Measurements from ENCODE around the gene NFKBIB. TPM values are rescaled to one million over a fixed set of nuclear protein-coding genes. Genes with fewer than 3 reads are reported as not detected.
"Not testable (repeated sequence)": the region's sequence is repeated elsewhere in the genome, so short reads cannot be mapped to it uniquely, and the experiment has no call there.

NFKBIB gene
- total RNA-seq, 2 experiments from 2014 or later: 56.5 to 57.9 TPM

DNA sequence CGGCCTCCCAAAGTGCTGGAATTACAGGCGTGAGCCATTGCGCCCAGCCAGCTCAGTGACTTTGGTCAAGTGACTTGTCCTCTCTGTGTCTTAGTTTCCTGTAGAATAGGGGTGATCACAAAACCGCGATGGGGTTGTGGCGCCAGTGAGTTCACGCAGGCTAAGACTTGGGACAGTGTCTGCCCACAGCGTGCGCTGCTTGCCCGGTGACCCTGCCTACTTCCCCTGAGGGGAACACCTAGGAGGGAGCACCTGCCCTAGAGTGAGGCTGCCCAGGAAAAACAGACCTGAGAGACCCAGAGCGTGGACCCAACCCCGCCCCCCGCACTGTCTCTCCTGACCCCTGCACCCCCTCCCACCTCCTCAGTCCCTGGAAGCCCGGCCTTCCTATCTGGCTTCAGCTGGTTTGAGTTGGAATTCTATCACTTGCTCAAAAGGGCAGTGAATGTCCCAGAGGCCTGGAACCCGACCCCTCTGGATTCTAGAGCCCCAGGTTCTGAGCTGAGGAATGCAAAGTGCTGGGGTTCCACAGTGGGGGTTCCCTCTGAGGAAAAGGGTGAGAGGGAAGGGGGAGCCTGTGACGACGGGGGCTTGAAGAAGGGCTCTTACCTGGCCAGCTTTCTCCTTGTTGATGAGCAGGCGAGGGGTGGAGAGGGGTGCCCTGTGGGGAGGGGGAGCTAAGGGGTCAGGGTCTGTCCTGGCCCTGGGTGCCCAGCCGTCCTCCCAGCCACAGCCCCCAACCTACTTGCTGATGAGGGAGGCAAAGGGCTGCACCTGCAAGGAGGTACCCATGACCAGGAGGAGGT lies 19.5 kb upstream of the NFKBIB start:
- Mint-ChIP-seq H3K4me3 (no peak overlapping the region), H3K9me3 (no peaks in the 10 kb centered on the region), H3K36me3 (ENCODE audit: low read depth) (peaks cover 9% of the 10 kb centered on the region), H3K27me3 (no peaks in the 10 kb centered on the region), H3K4me1 (ENCODE audit: low read depth) (peaks cover 31% of the 10 kb centered on the region), H3K27ac (peak overlapping the region; percentile 98)
- CTCF ChIA-PET: interaction anchor here (0.7 kb wide), 1 partner anchor 11 kb away, joined by 3 read pairs; no protein-coding TSS in a partner anchor
- TF ChIP-seq, protein P1, sequence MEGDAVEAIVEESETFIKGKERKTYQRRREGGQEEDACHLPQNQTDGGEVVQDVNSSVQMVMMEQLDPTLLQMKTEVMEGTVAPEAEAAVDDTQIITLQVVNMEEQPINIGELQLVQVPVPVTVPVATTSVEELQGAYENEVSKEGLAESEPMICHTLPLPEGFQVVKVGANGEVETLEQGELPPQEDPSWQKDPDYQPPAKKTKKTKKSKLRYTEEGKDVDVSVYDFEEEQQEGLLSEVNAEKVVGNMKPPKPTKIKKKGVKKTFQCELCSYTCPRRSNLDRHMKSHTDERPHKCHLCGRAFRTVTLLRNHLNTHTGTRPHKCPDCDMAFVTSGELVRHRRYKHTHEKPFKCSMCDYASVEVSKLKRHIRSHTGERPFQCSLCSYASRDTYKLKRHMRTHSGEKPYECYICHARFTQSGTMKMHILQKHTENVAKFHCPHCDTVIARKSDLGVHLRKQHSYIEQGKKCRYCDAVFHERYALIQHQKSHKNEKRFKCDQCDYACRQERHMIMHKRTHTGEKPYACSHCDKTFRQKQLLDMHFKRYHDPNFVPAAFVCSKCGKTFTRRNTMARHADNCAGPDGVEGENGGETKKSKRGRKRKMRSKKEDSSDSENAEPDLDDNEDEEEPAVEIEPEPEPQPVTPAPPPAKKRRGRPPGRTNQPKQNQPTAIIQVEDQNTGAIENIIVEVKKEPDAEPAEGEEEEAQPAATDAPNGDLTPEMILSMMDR (IDR thresholded peaks at IDR 0.05): no peak
- ATAC-seq: no peak
- POLR2A ChIA-PET: interaction anchor here (1.6 kb wide), 1 partner anchor 10 kb away, joined by 3 read pairs; no protein-coding TSS in a partner anchor
- intact Hi-C loops (cut with micrococcal nuclease): no loop called here
- no peak for DNase-seq

DNA sequence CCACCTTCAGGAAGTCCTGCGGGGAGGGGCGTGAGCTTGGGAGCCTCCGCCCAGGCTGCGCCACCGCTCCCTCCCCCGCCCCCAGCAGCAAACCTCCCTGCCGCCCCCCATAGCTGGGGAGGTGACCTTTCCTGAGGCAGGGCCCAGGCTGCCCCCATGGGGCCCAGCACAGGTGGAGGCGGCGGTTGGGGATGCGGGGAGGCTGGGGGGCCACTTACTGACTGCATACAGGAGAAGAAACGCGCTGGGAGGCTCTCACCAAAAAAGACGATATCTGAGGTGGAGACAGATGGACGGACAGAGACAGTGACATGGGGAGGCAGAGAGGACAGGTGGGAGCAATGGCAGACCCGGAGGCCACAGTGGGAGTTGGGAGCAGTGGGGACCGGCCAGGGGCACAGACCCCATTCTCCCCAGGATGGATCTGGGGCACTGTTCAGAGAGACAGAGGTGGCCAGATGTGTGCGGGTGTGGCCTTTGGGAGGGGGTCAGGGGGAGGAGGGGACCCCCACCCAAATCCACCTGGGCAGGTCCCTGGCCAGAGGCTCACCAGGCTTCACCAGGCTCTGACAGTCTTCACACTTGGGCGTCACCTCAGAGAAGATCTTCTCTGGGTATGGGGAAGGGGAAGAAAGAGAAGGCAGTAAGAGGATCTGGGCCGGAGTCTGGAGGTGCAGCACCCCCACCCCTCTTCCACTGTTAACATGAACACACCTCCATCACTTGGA lies 18.7 kb upstream of the NFKBIB start:
- CTCF ChIA-PET: interaction anchor here (0.7 to 0.9 kb wide), 2 partner anchors 11 to 14 kb away, joined by 3 to 4 read pairs; no protein-coding TSS in a partner anchor
- Mint-ChIP-seq H3K27ac (peak overlapping the region; percentile 32), H3K27me3 (no peaks in the 10 kb centered on the region), H3K36me3 (ENCODE audit: low read depth) (peaks cover 6% of the 10 kb centered on the region), H3K4me1 (ENCODE audit: low read depth) (peaks cover 30% of the 10 kb centered on the region), H3K9me3 (no peaks in the 10 kb centered on the region), H3K4me3 (no peak overlapping the region)
- ATAC-seq (no peak), DNase-seq (no peak)
- TF ChIP-seq, protein P1 (IDR thresholded peaks at IDR 0.05): no peak
- POLR2A ChIA-PET: interaction anchor here (1.6 kb wide), 1 partner anchor 10 kb away, joined by 3 read pairs; no protein-coding TSS in a partner anchor
- intact Hi-C loops (cut with micrococcal nuclease): no loop called here

DNA sequence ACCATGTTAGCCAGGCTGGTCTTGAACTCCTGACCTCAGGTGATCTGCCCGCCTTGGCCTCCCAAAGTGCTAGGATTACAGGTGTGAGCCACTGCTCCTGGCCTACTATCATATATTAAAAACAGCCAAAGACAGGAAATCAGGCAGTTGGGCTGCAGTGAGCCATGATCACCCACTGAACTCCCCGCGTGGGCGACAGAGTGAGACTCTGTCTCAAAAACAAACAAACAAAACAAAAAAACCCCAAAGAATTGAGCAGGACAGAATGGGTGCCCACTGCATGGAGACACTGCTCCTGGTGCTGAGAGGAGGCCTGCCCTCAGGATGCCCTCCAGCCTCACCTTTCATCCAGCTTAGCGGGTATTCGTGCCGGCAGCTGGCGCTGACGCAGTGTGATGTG lies 16.5 kb upstream of the NFKBIB start:
- no peaks in the 10 kb centered on the region for H3K36me3 Mint-ChIP-seq (ENCODE audit: low read depth)
- H3K4me1 Mint-ChIP-seq (ENCODE audit: low read depth): peaks cover 15% of the 10 kb centered on the region
- TF ChIP-seq, protein P1 (IDR thresholded peaks at IDR 0.05): no peak
- CTCF ChIA-PET: interaction anchor here (1.0 kb wide), 1 partner anchor 14 kb away, joined by 3 read pairs; no protein-coding TSS in a partner anchor
- POLR2A ChIA-PET: no interaction called here
- H3K27me3 Mint-ChIP-seq: no peaks in the 10 kb centered on the region
- ATAC-seq (no peak), DNase-seq (no peak)
- H3K9me3 Mint-ChIP-seq: no peaks in the 10 kb centered on the region
- H3K4me3 Mint-ChIP-seq: no peak overlapping the region
- intact Hi-C loops (cut with micrococcal nuclease): no loop called here
- H3K27ac Mint-ChIP-seq: peak overlapping the region; percentile 12

DNA sequence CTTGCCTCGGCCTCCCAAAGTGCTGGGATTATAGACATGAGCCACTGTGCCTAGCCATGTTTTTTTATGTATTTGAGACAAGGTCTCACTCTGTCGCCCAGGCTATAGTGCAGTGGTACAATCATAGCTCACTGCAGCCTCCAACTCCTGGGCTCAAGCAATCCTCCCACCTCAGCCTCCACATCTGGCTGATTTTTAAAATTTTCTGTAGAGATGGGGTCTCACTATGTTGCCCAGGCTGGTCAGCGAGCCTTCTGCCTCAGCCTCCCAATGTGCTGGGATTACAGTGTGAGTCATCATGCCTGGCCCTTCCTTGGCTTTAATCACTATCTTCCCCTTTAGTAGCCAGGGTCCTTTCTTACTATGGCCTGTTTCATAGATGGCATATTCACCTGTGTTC lies 15.1 kb upstream of the NFKBIB start:
- H3K36me3 Mint-ChIP-seq (ENCODE audit: low read depth); intact Hi-C loops (cut with micrococcal nuclease); H3K27ac Mint-ChIP-seq; DNase-seq; CTCF ChIA-PET; H3K27me3 Mint-ChIP-seq; POLR2A ChIA-PET; ATAC-seq; H3K4me3 Mint-ChIP-seq; H3K4me1 Mint-ChIP-seq (ENCODE audit: low read depth); H3K9me3 Mint-ChIP-seq: not testable (repeated sequence)

DNA sequence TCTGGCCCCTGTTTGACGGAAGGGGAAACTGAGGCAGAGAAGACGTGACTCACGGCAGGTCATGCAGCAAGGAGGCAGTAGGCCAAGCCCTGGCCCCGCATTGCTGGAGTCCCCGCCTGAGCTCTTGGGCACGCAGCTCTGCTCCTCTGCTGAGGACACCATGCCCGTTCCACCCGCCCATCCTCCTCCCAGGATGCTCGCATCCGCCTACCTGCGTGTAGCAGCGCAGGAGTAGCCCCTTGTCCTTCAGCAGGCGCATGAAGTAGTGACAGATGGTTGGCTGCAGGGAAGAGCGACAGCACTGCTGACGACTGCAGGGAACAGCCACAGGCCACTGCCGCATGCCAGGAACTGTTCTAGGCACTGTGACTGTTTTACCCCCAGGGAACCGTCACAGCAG lies 10.9 kb upstream of the NFKBIB start:
- Mint-ChIP-seq H3K27ac (no peak overlapping the region), H3K36me3 (ENCODE audit: low read depth) (no peaks in the 10 kb centered on the region), H3K4me1 (ENCODE audit: low read depth) (peaks cover 5% of the 10 kb centered on the region), H3K4me3 (no peak overlapping the region), H3K9me3 (no peaks in the 10 kb centered on the region), H3K27me3 (no peaks in the 10 kb centered on the region)
- TF ChIP-seq, protein P1 (IDR thresholded peaks at IDR 0.05): no peak
- ATAC-seq: no peak
- ChIA-PET CTCF (interaction anchor here (0.6 to 3.5 kb wide), 8 partner anchors 8 to 119 kb away, joined by 4 to 61 read pairs (median 16); partner anchors contain the start of genes NFKBIB, RINL and SIRT2), POLR2A (interaction anchor here (0.9 to 2.0 kb wide), 2 partner anchors 11 to 18 kb away, joined by 3 to 9 read pairs; partner anchors contain the start of gene RINL)
- intact Hi-C loops (cut with micrococcal nuclease): no loop called here
- no peak for DNase-seq
